H1 (cell line): Measurements from ENCODE around the gene COX19. TPM values are rescaled to one million over a fixed set of nuclear protein-coding genes. Genes with fewer than 3 reads are reported as not detected.

ENCODE experiments used
- ATF2 ChIP-seq: IDR thresholded peaks from 2 replicates; pipeline ENCODE4 v1.6.1; 2012; ENCODE audit warnings: low read length, inconsistent platforms
- CHD2 ChIP-seq: IDR thresholded peaks from 2 replicates; pipeline ENCODE4 v1.6.1; 2012; ENCODE audit warnings: low read length, improper control_type of control experiment
- POU5F1 ChIP-seq: IDR thresholded peaks from 2 replicates; pipeline ENCODE4 v1.6.1; 2011; ENCODE audit warnings: low read depth, mild to moderate bottlenecking, low read length, moderate library complexity
- SP4 ChIP-seq: IDR thresholded peaks from 2 replicates; pipeline ENCODE4 v1.6.1; 2012; ENCODE audit warnings: low read length, inconsistent platforms
- polyA plus RNA-seq, 7 experiments: library from polyadenylated mRNA; depleted of rRNA in 3 of 7; stranded (reverse) in 5 of 7; unstranded in 2 of 7; fragments of >200 nt in 5 of 7; fragments of 200-250 nt in 2 of 7; gene quantifications; 1 replicate in 5 of 7; 2 replicates in 1 of 7; 4 replicates in 1 of 7; pipeline versions ENCODE4 v1.2.1 to v1.2.3, GENCODE V29; 2011 to 2013; ENCODE audit warnings: missing spikeins in 2 of 7, mixed read lengths in 2 of 7
- total RNA-seq: library from RNA; stranded (reverse); fragmentation: NEBNext Ultra II Directional; extraction: Animal tissue kit (Norgen Biotek cat#: 25700); gene quantifications from 2 replicates; pipeline ENCODE4 v1.2.1, GENCODE V29; 2021

The COX19 gene
- total and polyA plus RNA-seq, 2 of the 8 experiments (the other 6 are each of a cell fraction or from before 2014, with no cell fraction given): 3.9 to 7.9 TPM

- no peak for TF ChIP-seq ATF2
- no peak for TF ChIP-seq CHD2
- no peak for TF ChIP-seq SP4
- no peak for TF ChIP-seq POU5F1
These were observed 43.0 kb upstream of the COX19 start (continued) for GRCh38 chr7:1018334-1018695.
